H9 (cell line): ENCODE data around the gene TUBA8. TPM values are rescaled to one million over a fixed set of nuclear protein-coding genes. Genes with fewer than 3 reads are reported as not detected.

ENCODE experiments used
- DNase-seq: peaks from one replicate; pipeline ENCODE4 v3.0.0-alpha.2; 2017
- H2AFZ ChIP-seq: one replicate; pipeline ENCODE4 v1.6.1; 2013; ENCODE audit warnings: mild to moderate bottlenecking, low read length, control low read depth, moderate library complexity
- H2AK5ac ChIP-seq: 2 replicates; pipeline ENCODE4 v1.6.1; 2013; ENCODE audit warnings: low read length, control low read depth, mixed read lengths; ENCODE audit not compliant: insufficient read length
- H2BK120ac ChIP-seq: one replicate; pipeline ENCODE4 v1.6.1; 2013; ENCODE audit warnings: low read depth, mild to moderate bottlenecking, low read length, control low read depth, inconsistent platforms; ENCODE audit not compliant: poor library complexity, severe bottlenecking
- H2BK12ac ChIP-seq: 2 replicates; pipeline ENCODE4 v1.6.1; 2013; ENCODE audit warnings: low read length, control low read depth, mixed read lengths, low read depth; ENCODE audit not compliant: insufficient read length
- H2BK15ac ChIP-seq: 2 replicates; pipeline ENCODE4 v1.6.1; 2013; ENCODE audit warnings: low read depth, low read length, control low read depth
- H2BK20ac ChIP-seq: one replicate; pipeline ENCODE4 v1.6.1; 2013; ENCODE audit warnings: low read depth, mild to moderate bottlenecking, low read length, control low read depth, inconsistent platforms; ENCODE audit not compliant: poor library complexity, severe bottlenecking
- H2BK5ac ChIP-seq: 2 replicates; pipeline ENCODE4 v1.6.1; 2013; ENCODE audit warnings: low read length, control low read depth, mixed read lengths; ENCODE audit not compliant: insufficient read length
- H3K14ac ChIP-seq: 2 replicates; pipeline ENCODE4 v1.6.1; 2013; ENCODE audit warnings: low read length, control low read depth; ENCODE audit not compliant: insufficient read depth
- H3K18ac ChIP-seq: 2 replicates; pipeline ENCODE4 v1.6.1; 2013; ENCODE audit warnings: low read depth, mild to moderate bottlenecking, mixed read lengths, low read length, control low read depth; ENCODE audit not compliant: insufficient read length
- H3K23ac ChIP-seq: 2 replicates; pipeline ENCODE4 v1.6.1; 2013; ENCODE audit warnings: low read length, control low read depth, mixed read lengths, low read depth; ENCODE audit not compliant: insufficient read length
- H3K23me2 ChIP-seq: 2 replicates; pipeline ENCODE4 v1.6.1; 2013; ENCODE audit warnings: low read depth, mild to moderate bottlenecking, mixed read lengths, low read length, control low read depth; ENCODE audit not compliant: insufficient read length, poor library complexity, severe bottlenecking
- H3K27ac ChIP-seq: 2 replicates; pipeline ENCODE4 v1.5.1; 2013; ENCODE audit warnings: low read length, control low read depth, mixed read lengths, low read depth; ENCODE audit not compliant: insufficient read length
- H3K27me3 ChIP-seq: 2 replicates; pipeline ENCODE4 v1.6.1; 2013; ENCODE audit warnings: low read length, control low read depth, inconsistent platforms; ENCODE audit not compliant: insufficient read depth
- H3K4ac ChIP-seq: 2 replicates; pipeline ENCODE4 v1.6.1; 2013; ENCODE audit warnings: low read depth, mild to moderate bottlenecking, control low read depth, inconsistent platforms, low read length, moderate library complexity
- H3K4me1 ChIP-seq: 2 replicates; pipeline ENCODE4 v1.6.1; 2013; ENCODE audit warnings: low read length, control low read depth, inconsistent platforms; ENCODE audit not compliant: insufficient read depth
- H3K4me2 ChIP-seq: 2 replicates; pipeline ENCODE4 v1.6.1; 2013; ENCODE audit warnings: low read length, control low read depth, mixed read lengths; ENCODE audit not compliant: insufficient read length, insufficient read depth
- H3K56ac ChIP-seq: 2 replicates; pipeline ENCODE4 v1.6.1; 2013; ENCODE audit warnings: low read depth, mild to moderate bottlenecking, mixed read lengths, low read length, control low read depth; ENCODE audit not compliant: insufficient read length
- H3K79me1 ChIP-seq: 2 replicates; pipeline ENCODE4 v1.6.1; 2013; ENCODE audit warnings: low read depth, mild to moderate bottlenecking, moderate library complexity, low read length, control low read depth, inconsistent platforms; ENCODE audit not compliant: insufficient read depth, poor library complexity, severe bottlenecking
- H3K79me2 ChIP-seq: 2 replicates; pipeline ENCODE4 v1.6.1; 2013; ENCODE audit warnings: low read length, control low read depth, inconsistent platforms; ENCODE audit not compliant: insufficient read depth
- H3K9ac ChIP-seq: 2 replicates; pipeline ENCODE4 v1.6.1; 2013; ENCODE audit warnings: low read length, control low read depth, mixed read lengths; ENCODE audit not compliant: insufficient read length; ENCODE audit errors: extremely low read depth
- H3K9me3 ChIP-seq: one replicate; pipeline ENCODE4 v1.6.1; 2013; ENCODE audit warnings: low read depth, low read length, inconsistent platforms; ENCODE audit not compliant: control insufficient read depth
- H3T11ph ChIP-seq: one replicate; pipeline ENCODE4 v1.6.1; 2013; ENCODE audit warnings: mild to moderate bottlenecking, low read length, control low read depth, inconsistent platforms
- H4K20me1 ChIP-seq: one replicate; pipeline ENCODE4 v1.6.1; 2013; ENCODE audit not compliant: control insufficient read depth, insufficient read length, insufficient read depth
- H4K5ac ChIP-seq: 2 replicates; pipeline ENCODE4 v1.6.1; 2013; ENCODE audit warnings: low read depth, mild to moderate bottlenecking, mixed read lengths, low read length, control low read depth; ENCODE audit not compliant: insufficient read length
- H4K8ac ChIP-seq: replicated peaks from 2 replicates; pipeline ENCODE4 v1.6.1; 2013; ENCODE audit warnings: low read length, control low read depth, mixed read lengths, low read depth; ENCODE audit not compliant: insufficient read length
- H4K91ac ChIP-seq: 2 replicates; pipeline ENCODE4 v1.6.1; 2013; ENCODE audit warnings: low read depth, mild to moderate bottlenecking, moderate library complexity, mixed read lengths, low read length, control low read depth; ENCODE audit not compliant: insufficient read length
- H3K27ac Mint-ChIP-seq, 3 experiments: 2 replicates in 2 of 3; 3 replicates in 1 of 3; pipeline ENCODE4 v1.8.0; 2020 to 2021; ENCODE audit warnings: mixed read lengths in 3 of 3, mild to moderate bottlenecking in 1 of 3, moderate library complexity in 1 of 3
- H3K27me3 Mint-ChIP-seq: 2 replicates; pipeline ENCODE4 v1.8.0; 2021; ENCODE audit warnings: low read depth, mild to moderate bottlenecking, moderate library complexity, mixed read lengths
- H3K36me3 Mint-ChIP-seq, 3 experiments: 2 replicates in 2 of 3; 3 replicates in 1 of 3; pipeline ENCODE4 v1.8.0; 2020 to 2021; ENCODE audit warnings: low read depth in 3 of 3, mixed read lengths in 3 of 3; ENCODE audit not compliant: insufficient read depth in 1 of 3
- H3K4me1 Mint-ChIP-seq, 2 experiments: 2 replicates each; pipeline ENCODE4 v1.8.0; 2020; ENCODE audit warnings: mixed read lengths in 2 of 2
- H3K4me3 Mint-ChIP-seq, 2 experiments: 2 replicates in 1 of 2; 3 replicates in 1 of 2; pipeline ENCODE4 v1.8.0; 2020 to 2021; ENCODE audit warnings: mild to moderate bottlenecking in 2 of 2, mixed read lengths in 2 of 2, moderate library complexity in 1 of 2
- H3K9me3 Mint-ChIP-seq, 2 experiments: 2 replicates in 1 of 2; 3 replicates in 1 of 2; pipeline ENCODE4 v1.8.0; 2020; ENCODE audit warnings: mild to moderate bottlenecking in 2 of 2, mixed read lengths in 2 of 2, moderate library complexity in 1 of 2
- CTCF ChIP-seq: fragments of 200-600 bp; sonication (generic); conservative IDR thresholded peaks from 3 replicates; pipeline ENCODE4 v1.8.0; 2021; ENCODE audit warnings: antibody characterized with exemption, mild to moderate bottlenecking
- WGBS: extraction: QIAGEN DNeasy Blood & Tissue Kit; methylation state at CpG from one replicate; pipeline ENCODE4 v1.1.7; 2013; ENCODE audit warnings: missing lambda C conversion rate, low lambda C conversion rate, mixed read lengths; ENCODE audit not compliant: insufficient read length; ENCODE audit errors: extremely low coverage; 5-methylcytosine and 5-hydroxymethylcytosine counted together
- total RNA-seq: library from RNA; stranded (reverse); gene quantifications from 2 replicates; pipeline ENCODE4 v1.2.1, GENCODE V29; 2021

TUBA8 gene
- total RNA-seq, 1 experiment from 2014 or later = 2.0 TPM

DNA sequence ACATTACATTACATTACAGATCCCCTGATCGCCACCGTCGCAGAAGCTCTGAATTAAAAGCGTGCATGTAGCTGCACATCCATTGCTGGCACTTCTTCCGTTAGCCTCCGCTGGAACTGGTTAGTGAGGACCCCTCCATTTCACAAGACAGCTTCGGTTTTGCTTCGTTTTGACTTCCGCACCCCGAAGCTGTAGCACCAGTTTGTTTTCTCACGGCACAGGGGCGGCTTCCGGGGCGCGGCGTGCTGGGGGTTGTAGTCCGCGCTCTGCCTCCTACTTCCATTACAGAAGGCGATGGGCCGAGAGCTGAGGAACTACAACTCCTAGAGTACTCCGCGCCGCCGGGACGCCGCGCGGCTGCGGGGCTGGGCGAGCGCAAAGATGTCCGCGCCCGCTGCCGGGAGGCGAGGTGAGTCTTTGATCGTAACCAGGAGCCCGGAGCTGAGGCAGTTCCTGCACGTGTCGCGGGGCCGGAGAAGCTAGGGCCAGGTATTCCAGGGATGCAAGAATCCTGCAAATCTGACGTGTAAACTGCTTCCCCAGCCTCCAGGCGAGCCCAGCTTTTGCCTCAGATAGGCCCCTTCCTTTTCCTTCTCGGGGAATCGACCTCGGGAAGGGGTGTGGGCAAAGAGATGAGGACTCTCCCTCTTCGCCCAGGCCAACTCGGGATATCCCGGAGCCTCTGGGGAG, 32.8 kb upstream of the TUBA8 start, which contains the start of gene PEX26:
Gene PEX26 (plus strand): TSS at position 352 of the 690 bp plus-strand sequence. CDS start 387 bp downstream, outside the sequence.
- Histone ChIP-seq H3K4me1 (no peaks in the 10 kb centered on the region), H2BK20ac (no peak within 1 kb of the TSS), H2BK5ac (no peak within 1 kb of the TSS), H3K23me2 (peaks cover 5% of the 10 kb centered on the region), H3K56ac (no peak within 1 kb of the TSS), H3K23ac (no peak within 1 kb of the TSS), H4K5ac (no peak within 1 kb of the TSS), H3K79me2 (no peaks in the 10 kb centered on the region), H2AFZ (no peak within 1 kb of the TSS), H3T11ph (no peak within 1 kb of the TSS), H4K91ac (no peak within 1 kb of the TSS), H3K79me1 (no peaks in the 10 kb centered on the region), H3K4ac (no peak within 1 kb of the TSS), H2BK15ac (no peak within 1 kb of the TSS), H2BK12ac (no peak within 1 kb of the TSS), H3K27me3 (no peaks in the 10 kb centered on the region), H4K8ac (no peak within 1 kb of the TSS), H3K14ac (peak within 1 kb of the TSS; percentile 28), H2BK120ac (no peak within 1 kb of the TSS), H2AK5ac (no peak within 1 kb of the TSS), H3K9me3 (no peaks in the 10 kb centered on the region), H3K27ac (no peak within 1 kb of the TSS), H4K20me1 (peaks cover 2% of the 10 kb centered on the region), H3K18ac (peak within 1 kb of the TSS; percentile 37), H3K4me2 (peak within 1 kb of the TSS; percentile 92), H3K9ac (peak within 1 kb of the TSS; percentile 86)
- Mint-ChIP-seq H3K27ac (peak within 1 kb of the TSS; percentile 56 to 98 (median 93); a peak in 6 of 7 replicates), H3K27me3 (0 out of 2 replicates have a peak, but pooled peaks cover 2% of the 10 kb centered on the region), H3K36me3 (peaks cover 23 to 35% (median 34%) of the 10 kb centered on the region in 3 experiments), H3K9me3 (no peaks in the 10 kb centered on the region), H3K4me3 (peak within 1 kb of the TSS; percentile 96 to 97), H3K4me1 (peaks cover 15 to 17% of the 10 kb centered on the region in 2 experiments)
- no peak for TF ChIP-seq CTCF
- DNase-seq = peak; percentile 95
- WGBS = no CpG with 5 or more reads among the region's 50 CpGs
